Measurements from ENCODE around the gene FLAD1.

FLAD1 gene

GRCh38 chr1:155030243-155030795, 47.2 kb downstream of the FLAD1 start:
- DNase-seq (ENCODE audit: low spot score) = no peak
- in situ Hi-C loops (cut with MboI; ENCODE audit: low pct_unique_long_range_greater_than_20kb, low sequenced_read_pairs, unreplicated experiment) = no loop called here
- no peak for TF ChIP-seq CTCF (IDR thresholded peaks at IDR 0.05; ENCODE audit: extremely low read depth, insufficient read depth, missing control alignments)

GRCh38 chr1:155030899-155031298, 47.8 kb downstream of the FLAD1 start:
- no peak for TF ChIP-seq CTCF (IDR thresholded peaks at IDR 0.05; ENCODE audit: extremely low read depth, insufficient read depth, missing control alignments)
- in situ Hi-C loops (cut with MboI; ENCODE audit: low pct_unique_long_range_greater_than_20kb, low sequenced_read_pairs, unreplicated experiment) = no loop called here
- DNase-seq (ENCODE audit: low spot score) = no peak

GRCh38 chr1:155032886-155033285, 49.7 kb downstream of the FLAD1 start:
- DNase-seq (ENCODE audit: low spot score) = no peak
- TF ChIP-seq CTCF (IDR thresholded peaks at IDR 0.05; ENCODE audit: extremely low read depth, insufficient read depth, missing control alignments) = no peak
- in situ Hi-C loops (cut with MboI; ENCODE audit: low pct_unique_long_range_greater_than_20kb, low sequenced_read_pairs, unreplicated experiment) = no loop called here

GRCh38 chr1:155033524-155033923, 50.4 kb downstream of the FLAD1 start, which contains the start of the genes DCST1 and DCST2:
DCST1 (plus strand) TSS chr1:155033824; CDS start chr1:155034037, 213 bp downstream.
DCST2 (minus strand) TSS chr1:155033781; CDS start chr1:155033701, 80 bp downstream.
- DNase-seq (ENCODE audit: low spot score) = no peak
- TF ChIP-seq CTCF (IDR thresholded peaks at IDR 0.05; ENCODE audit: extremely low read depth, insufficient read depth, missing control alignments) = no peak
- in situ Hi-C loops (cut with MboI; ENCODE audit: low pct_unique_long_range_greater_than_20kb, low sequenced_read_pairs, unreplicated experiment) = no loop called here

- in situ Hi-C loops (cut with MboI; ENCODE audit: low pct_unique_long_range_greater_than_20kb, low sequenced_read_pairs, unreplicated experiment) = no loop called here
- DNase-seq (ENCODE audit: low spot score) = no peak
- no peak for TF ChIP-seq CTCF (IDR thresholded peaks at IDR 0.05; ENCODE audit: extremely low read depth, insufficient read depth, missing control alignments)
Measured at GRCh38 chr1:155034318-155035208, 51.4 kb downstream of the FLAD1 start.

- no peak for DNase-seq (ENCODE audit: low spot score)
- TF ChIP-seq CTCF (IDR thresholded peaks at IDR 0.05; ENCODE audit: extremely low read depth, insufficient read depth, missing control alignments) = no peak
- in situ Hi-C loops (cut with MboI; ENCODE audit: low pct_unique_long_range_greater_than_20kb, low sequenced_read_pairs, unreplicated experiment) = no loop called here
Measured at GRCh38 chr1:155035936-155036335, 52.8 kb downstream of the FLAD1 start.

Data from GM13977 (cell line).